Smooth muscle cell (in vitro differentiated cells): ENCODE data around the gene DDX39B. TPM values are rescaled to one million over a fixed set of nuclear protein-coding genes. Genes with fewer than 3 reads are reported as not detected.

ENCODE experiments used
- DNase-seq: peaks from one replicate; lab custom pipeline; 2025; ENCODE audit not compliant: unreplicated experiment; lab: John Stamatoyannopoulos, UW
- H2AFZ ChIP-seq: fragments of 200-600 bp; sonication (generic); 2 replicates; pipeline ENCODE4 v1.6.0; 2016; ENCODE audit warnings: antibody characterized with exemption, low read depth, mild to moderate bottlenecking
- H3F3A ChIP-seq: fragments of 200-600 bp; sonication (generic); 2 replicates; pipeline ENCODE4 v1.6.0; 2017; ENCODE audit warnings: antibody characterized with exemption, low read depth
- H3K27ac ChIP-seq: fragments of 200-600 bp; sonication (generic); 2 replicates; pipeline ENCODE4 v1.5.1; 2016; ENCODE audit warnings: low read depth, mild to moderate bottlenecking
- H3K27me3 ChIP-seq: fragments of 200-600 bp; sonication (generic); 2 replicates; pipeline ENCODE4 v1.6.1; 2016; ENCODE audit warnings: low read depth, mild to moderate bottlenecking
- H3K36me3 ChIP-seq: fragments of 200-600 bp; sonication (generic); 2 replicates; pipeline ENCODE4 v1.5.1; 2016; ENCODE audit warnings: low read depth
- H3K4me1 ChIP-seq: fragments of 200-600 bp; sonication (generic); 2 replicates; pipeline ENCODE4 v1.5.1; 2016; ENCODE audit warnings: low read depth
- H3K4me2 ChIP-seq: fragments of 200-600 bp; sonication (generic); 2 replicates; pipeline ENCODE4 v1.6.0; 2016; ENCODE audit warnings: mild to moderate bottlenecking
- H3K4me3 ChIP-seq: fragments of 200-600 bp; sonication (generic); 2 replicates; pipeline ENCODE4 v1.5.1; 2016; ENCODE audit warnings: mild to moderate bottlenecking
- H3K79me2 ChIP-seq: fragments of 200-600 bp; sonication (generic); 2 replicates; pipeline ENCODE4 v1.6.0; 2016; ENCODE audit warnings: low read depth, mild to moderate bottlenecking
- H3K9ac ChIP-seq: fragments of 200-600 bp; sonication (generic); 2 replicates; pipeline ENCODE4 v1.6.0; 2016; ENCODE audit warnings: low read depth
- H3K9me3 ChIP-seq: fragments of 200-600 bp; sonication (generic); replicated peaks from 2 replicates; pipeline ENCODE4 v1.5.1; 2016; ENCODE audit warnings: low read depth
- H4K20me1 ChIP-seq: fragments of 200-600 bp; sonication (generic); 2 replicates; pipeline ENCODE4 v1.6.0; 2016; ENCODE audit warnings: low read depth
- CTCF ChIP-seq: fragments of 200-600 bp; sonication (generic); IDR thresholded peaks from 2 replicates; pipeline ENCODE4 v1.5.1; 2017; ENCODE audit warnings: borderline replicate concordance, mild to moderate bottlenecking, antibody characterized with exemption; ENCODE audit not compliant: insufficient read depth, poor library complexity, severe bottlenecking
- WGBS: methylation state at CpG from one replicate; pipeline ENCODE4 v1.1.7; 2016; ENCODE audit warnings: low lambda C conversion rate; 5-methylcytosine and 5-hydroxymethylcytosine counted together
- polyA plus RNA-seq: library from polyadenylated mRNA; unstranded; fragments of >200 nt; fragmentation: Nextera tagmentation; extraction: Ambion mirVana; gene quantifications from 2 replicates; pipeline ENCODE4 v1.2.1, GENCODE V29; 2016
- total RNA-seq: library from RNA; depleted of rRNA; stranded (reverse); fragments of >200 nt; gene quantifications from 2 replicates; pipeline ENCODE4 v1.2.3, GENCODE V29; 2014

DDX39B gene
- total and polyA plus RNA-seq, 2 experiments from 2014 or later = 117 to 153 TPM

GRCh38 chr6:31587791-31588777 lies 46.3 kb upstream of the DDX39B start:
- no peaks in the 10 kb centered on the region for H3K4me1 ChIP-seq
- no peaks in the 10 kb centered on the region for H3K9me3 ChIP-seq
- H3K36me3 ChIP-seq = no peaks in the 10 kb centered on the region
- no peak overlapping the region for H3K27ac ChIP-seq
- H3K4me2 ChIP-seq = no peak overlapping the region
- H4K20me1 ChIP-seq = no peaks in the 10 kb centered on the region
- H3K27me3 ChIP-seq = no peaks in the 10 kb centered on the region
- H3K9ac ChIP-seq = no peak overlapping the region
- WGBS = 82% methylated on average over 10 of the region's 12 CpGs
- DNase-seq = no peak
- no peak overlapping the region for H2AFZ ChIP-seq
- H3F3A ChIP-seq = no peaks in the 10 kb centered on the region
- no peak overlapping the region for H3K4me3 ChIP-seq
- TF ChIP-seq CTCF = no peak
- no peaks in the 10 kb centered on the region for H3K79me2 ChIP-seq

- no peak overlapping the region for H3K9ac ChIP-seq
- no peak for DNase-seq
- no peak for TF ChIP-seq CTCF
- no peak overlapping the region for H3K4me2 ChIP-seq
- H3K27ac ChIP-seq = no peak overlapping the region
- no peaks in the 10 kb centered on the region for H4K20me1 ChIP-seq
- H3K36me3 ChIP-seq = no peaks in the 10 kb centered on the region
- no peaks in the 10 kb centered on the region for H3K4me1 ChIP-seq
- H3K79me2 ChIP-seq = no peaks in the 10 kb centered on the region
- H2AFZ ChIP-seq = no peak overlapping the region
- 71% methylated on average over 9 of the region's 9 CpGs for WGBS
- no peaks in the 10 kb centered on the region for H3F3A ChIP-seq
- no peak overlapping the region for H3K4me3 ChIP-seq
- H3K27me3 ChIP-seq = no peaks in the 10 kb centered on the region
- H3K9me3 ChIP-seq = no peaks in the 10 kb centered on the region
Measured at GRCh38 chr6:31586599-31587281, 44.9 kb upstream of the DDX39B start.

GRCh38 chr6:31586008-31586407 lies 44.2 kb upstream of the DDX39B start, which contains the start of gene LST1:
TSS of gene LST1 (plus strand) at chr6:31586277. CDS start at chr6:31587300, 1,023 bp downstream.
- H3K4me1 ChIP-seq = no peaks in the 10 kb centered on the region
- H3K27ac ChIP-seq = no peak within 1 kb of the TSS
- no peak for TF ChIP-seq CTCF

More at GRCh38 chr6:31586008-31586407, 44.2 kb upstream of the DDX39B start, which contains the start of gene LST1:
- Histone ChIP-seq H3K36me3 (no peaks in the 10 kb centered on the region), H3K9ac (no peak within 1 kb of the TSS), H3F3A (no peaks in the 10 kb centered on the region), H3K4me2 (no peak within 1 kb of the TSS), H4K20me1 (no peaks in the 10 kb centered on the region), H3K27me3 (no peaks in the 10 kb centered on the region), H2AFZ (no peak within 1 kb of the TSS), H3K4me3 (no peak within 1 kb of the TSS), H3K79me2 (no peaks in the 10 kb centered on the region), H3K9me3 (no peaks in the 10 kb centered on the region)
- 76% methylated on average over 1 of the region's 1 CpG for WGBS
- no peak for DNase-seq
